ENCODE data around the gene CGB7.

- TF ChIP-seq CTCF (IDR thresholded peaks at IDR 0.05) (no peak), POLR2A (IDR thresholded peaks at IDR 0.05) (no peak)
Observed at GRCh38 chr19:49071860-49072547, 14.5 kb upstream of the CGB7 start.
